ENCODE data around the gene NANOS3.

The NANOS3 gene

GRCh38 chr19:13861714-13862531 lies 15.0 kb upstream of the NANOS3 start:
- in situ Hi-C loops (cut with MboI; ENCODE audit: low sequenced_read_pairs) = loop anchor here (10.0 to 25.0 kb wide), 2 partner anchors 267 to 575 kb away; no protein-coding TSS in a partner anchor

GRCh38 chr19:13864046-13864666 lies 12.8 kb upstream of the NANOS3 start:
- in situ Hi-C loops (cut with MboI; ENCODE audit: low sequenced_read_pairs) = loop anchor here (10.0 to 25.0 kb wide), 2 partner anchors 269 to 577 kb away; no protein-coding TSS in a partner anchor

GRCh38 chr19:13864667-13865570 lies 12.0 kb upstream of the NANOS3 start:
- in situ Hi-C loops (cut with MboI; ENCODE audit: low sequenced_read_pairs) = loop anchor here (10.0 to 25.0 kb wide), 2 partner anchors 270 to 578 kb away; no protein-coding TSS in a partner anchor

- in situ Hi-C loops (cut with MboI; ENCODE audit: low sequenced_read_pairs) = loop anchor here (10.0 to 25.0 kb wide), 2 partner anchors 271 to 579 kb away; no protein-coding TSS in a partner anchor
Measured at GRCh38 chr19:13865571-13866462, 11.1 kb upstream of the NANOS3 start.

- in situ Hi-C loops (cut with MboI; ENCODE audit: low sequenced_read_pairs) = loop anchor here (10.0 to 25.0 kb wide), 2 partner anchors 272 to 579 kb away; no protein-coding TSS in a partner anchor
Measured at GRCh38 chr19:13866463-13867046, 10.4 kb upstream of the NANOS3 start.

GRCh38 chr19:13868663-13869062 lies 8.3 kb upstream of the NANOS3 start:
- in situ Hi-C loops (cut with MboI; ENCODE audit: low sequenced_read_pairs) = loop anchor here (10.0 to 25.0 kb wide), 2 partner anchors 274 to 581 kb away; no protein-coding TSS in a partner anchor

- in situ Hi-C loops (cut with MboI; ENCODE audit: low sequenced_read_pairs) = loop anchor here (10.0 to 25.0 kb wide), 2 partner anchors 274 to 582 kb away; no protein-coding TSS in a partner anchor
Measured at GRCh38 chr19:13869281-13869680, 7.7 kb upstream of the NANOS3 start.

- in situ Hi-C loops (cut with MboI; ENCODE audit: low sequenced_read_pairs) = loop anchor here (10.0 to 25.0 kb wide), 2 partner anchors 584 to 614 kb away; no protein-coding TSS in a partner anchor
Measured at GRCh38 chr19:13870873-13871272, 6.1 kb upstream of the NANOS3 start.

- in situ Hi-C loops (cut with MboI; ENCODE audit: low sequenced_read_pairs) = loop anchor here (10.0 to 25.0 kb wide), 2 partner anchors 585 to 612 kb away; no protein-coding TSS in a partner anchor
Measured at GRCh38 chr19:13872339-13872694, 4.6 kb upstream of the NANOS3 start.

- in situ Hi-C loops (cut with MboI; ENCODE audit: low sequenced_read_pairs) = loop anchor here (10.0 to 25.0 kb wide), 2 partner anchors 586 to 612 kb away; no protein-coding TSS in a partner anchor
Measured at GRCh38 chr19:13872695-13873389, 4.1 kb upstream of the NANOS3 start.

GRCh38 chr19:13873834-13874515 lies 3.0 kb upstream of the NANOS3 start:
- in situ Hi-C loops (cut with MboI; ENCODE audit: low sequenced_read_pairs) = loop anchor here (10.0 to 25.0 kb wide), 2 partner anchors 587 to 611 kb away; no protein-coding TSS in a partner anchor

- in situ Hi-C loops (cut with MboI; ENCODE audit: low sequenced_read_pairs) = loop anchor here (10.0 to 25.0 kb wide), 2 partner anchors 461 to 609 kb away; no protein-coding TSS in a partner anchor
Measured at GRCh38 chr19:13875824-13876223, 1.1 kb upstream of the NANOS3 start.

- in situ Hi-C loops (cut with MboI; ENCODE audit: low sequenced_read_pairs) = loop anchor here (10.0 to 25.0 kb wide), 2 partner anchors 460 to 607 kb away; no protein-coding TSS in a partner anchor
Measured at GRCh38 chr19:13877303-13877702, 369 bp downstream of the NANOS3 start.

GRCh38 chr19:13880059-13881043 lies 3.4 kb downstream of the NANOS3 start:
- in situ Hi-C loops (cut with MboI; ENCODE audit: low sequenced_read_pairs) = loop anchor here (5.0 to 25.0 kb wide), 2 partner anchors 192 to 457 kb away; partner anchors contain the start of gene MISP3

- in situ Hi-C loops (cut with MboI; ENCODE audit: low sequenced_read_pairs) = loop anchor here (5.0 to 25.0 kb wide), 2 partner anchors 191 to 456 kb away; partner anchors contain the start of gene MISP3
Measured at GRCh38 chr19:13881251-13881691, 4.3 kb downstream of the NANOS3 start.
